ENCODE data around the gene PRLR. TPM values are rescaled to one million over a fixed set of nuclear protein-coding genes. Genes with fewer than 3 reads are reported as not detected.

Gene PRLR
- total and polyA plus RNA-seq, 2 experiments from 2014 or later = 0.31 to 2.2 TPM

- Histone ChIP-seq H4K20me1 (replicated peaks; ENCODE audit: insufficient read depth) (no peaks in the 10 kb centered on the region), H3K9me2 (ENCODE audit: insufficient read depth) (no peaks in the 10 kb centered on the region), H3K79me2 (replicated peaks; ENCODE audit: insufficient read depth) (no peaks in the 10 kb centered on the region), H2AFZ (no peak overlapping the region), H3F3A (replicated peaks; ENCODE audit: low read depth) (no peaks in the 10 kb centered on the region), H3K27me3 (ENCODE audit: insufficient read depth) (no peaks in the 10 kb centered on the region), H3K27ac (ENCODE audit: low read depth) (no peak overlapping the region), H3K36me3 (ENCODE audit: insufficient read depth) (no peaks in the 10 kb centered on the region), H3K4me3 (no peak overlapping the region), H3K4me1 (ENCODE audit: insufficient read depth) (no peaks in the 10 kb centered on the region), H3K4me2 (no peak overlapping the region)
- Mint-ChIP-seq H3K27me3 (ENCODE audit: insufficient read depth, low read depth, poor library complexity) (peaks cover 4% of the 10 kb centered on the region), H3K4me3 (no peak overlapping the region), H3K36me3 (ENCODE audit: low read depth) (no peaks in the 10 kb centered on the region), H3K4me1 (no peaks in the 10 kb centered on the region), H3K27ac (no peak overlapping the region), H3K9me3 (no peaks in the 10 kb centered on the region)
- ATAC-seq (no peak), DNase-seq (ENCODE audit: low spot score) (no peak)
- TF ChIP-seq EZH2phosphoT487 (IDR thresholded peaks at IDR 0.05; ENCODE audit: unreplicated experiment) (no peak), NANOG (IDR thresholded peaks at IDR 0.05; ENCODE audit: borderline replicate concordance) (no peak), ZNF462 (CRISPR knock-in tag; IDR thresholded peaks at IDR 0.05) (no peak), STAT1 (IDR thresholded peaks at IDR 0.05; ENCODE audit: unreplicated experiment) (no peak), CTCF (conservative IDR thresholded peaks at IDR 0.05; ENCODE audit: low read depth in 2 of 2) (no peak), POLR2AphosphoS5 (IDR thresholded peaks at IDR 0.05; ENCODE audit: low read depth) (no peak), CREB1 (CRISPR knock-in tag; IDR thresholded peaks at IDR 0.05; ENCODE audit: low read depth) (no peak), JUNB (IDR thresholded peaks at IDR 0.05; ENCODE audit: unreplicated experiment) (no peak), ZNF331 (CRISPR knock-in tag; IDR thresholded peaks at IDR 0.05; ENCODE audit: low read depth) (no peak), EZH2 (IDR thresholded peaks at IDR 0.05; ENCODE audit: low read depth, unreplicated experiment) (no peak), ETS1 (IDR thresholded peaks at IDR 0.05) (no peak), ZNF114 (CRISPR knock-in tag; IDR thresholded peaks at IDR 0.05) (no peak)
These were observed 16.2 kb downstream of the PRLR start for GRCh38 chr5:35214051-35214450.
